MM.1S (cell line): ENCODE measurements around the gene OTUD4.

Experiments used
- DNase-seq: peaks from one replicate; pipeline ENCODE4 v3.0.0-alpha.2; 2015
- H2AFZ ChIP-seq: fragments of 300-600 bp; sonication (generic); 2 replicates; pipeline ENCODE4 v1.6.0; 2016; ENCODE audit warnings: antibody characterized with exemption, low read length
- H3F3A ChIP-seq: fragments of 300-600 bp; sonication (generic); 2 replicates; pipeline ENCODE4 v1.6.1; 2016; ENCODE audit warnings: mild to moderate bottlenecking, antibody characterized with exemption, low read length, moderate library complexity, mixed read lengths; ENCODE audit not compliant: insufficient read depth
- H3K27ac ChIP-seq: fragments of 300-600 bp; sonication (generic); 2 replicates; pipeline ENCODE4 v1.5.1; 2016; ENCODE audit warnings: mild to moderate bottlenecking, low read length
- H3K27me3 ChIP-seq: fragments of 300-600 bp; sonication (generic); replicated peaks from 2 replicates; pipeline ENCODE4 v1.6.0; 2016; ENCODE audit warnings: low read length; ENCODE audit not compliant: insufficient read depth
- H3K36me3 ChIP-seq: fragments of 300-600 bp; sonication (generic); replicated peaks from 2 replicates; pipeline ENCODE4 v1.6.1; 2016; ENCODE audit warnings: mild to moderate bottlenecking, low read length, mixed read lengths; ENCODE audit not compliant: insufficient read depth
- H3K4me1 ChIP-seq: fragments of 300-600 bp; sonication (generic); 2 replicates; pipeline ENCODE4 v1.6.1; 2016; ENCODE audit warnings: low read length, mixed read lengths
- H3K4me2 ChIP-seq: fragments of 300-600 bp; sonication (generic); 2 replicates; pipeline ENCODE4 v1.6.0; 2016; ENCODE audit warnings: low read depth, low read length
- H3K4me3 ChIP-seq: fragments of 300-600 bp; sonication (generic); 2 replicates; pipeline ENCODE4 v1.5.1; 2016; ENCODE audit warnings: low read length, mixed read lengths
- H3K79me2 ChIP-seq: fragments of 300-600 bp; sonication (generic); 2 replicates; pipeline ENCODE4 v1.6.1; 2016; ENCODE audit warnings: mixed run types, low read length, mixed read lengths
- H3K9ac ChIP-seq: fragments of 300-600 bp; sonication (generic); 2 replicates; pipeline ENCODE4 v1.6.1; 2016; ENCODE audit warnings: low read length, mixed read lengths
- H3K9me2 ChIP-seq: fragments of 300-600 bp; sonication (generic); replicated peaks from 2 replicates; pipeline ENCODE4 v1.6.1; 2016; ENCODE audit warnings: mild to moderate bottlenecking, low read length, mixed read lengths; ENCODE audit not compliant: insufficient read depth
- H3K9me3 ChIP-seq: fragments of 300-600 bp; sonication (generic); replicated peaks from 2 replicates; pipeline ENCODE4 v1.6.1; 2016; ENCODE audit warnings: mild to moderate bottlenecking, low read length, mixed read lengths; ENCODE audit not compliant: insufficient read depth
- H4K20me1 ChIP-seq: fragments of 300-600 bp; sonication (generic); 2 replicates; pipeline ENCODE4 v1.6.1; 2016; ENCODE audit warnings: mild to moderate bottlenecking, low read length, moderate library complexity, mixed read lengths; ENCODE audit not compliant: insufficient read depth
- CTCF ChIP-seq: fragments of 300-600 bp; sonication (generic); IDR thresholded peaks from 2 replicates; pipeline ENCODE4 v1.5.1; 2016; ENCODE audit warnings: antibody characterized with exemption, low read length, mixed read lengths
- EZH2 ChIP-seq: fragments of 300-600 bp; sonication (generic); optimal IDR thresholded peaks from 2 replicates; pipeline ENCODE3; 2017; ENCODE audit warnings: low read depth, mild to moderate bottlenecking, antibody characterized with exemption, low read length, mixed read lengths
- EZH2phosphoT487 ChIP-seq: fragments of 300-600 bp; sonication (generic); IDR thresholded peaks from 2 replicates; pipeline ENCODE4 v1.6.1; 2018; ENCODE audit warnings: antibody characterized with exemption, low read length

Gene OTUD4

DNA sequence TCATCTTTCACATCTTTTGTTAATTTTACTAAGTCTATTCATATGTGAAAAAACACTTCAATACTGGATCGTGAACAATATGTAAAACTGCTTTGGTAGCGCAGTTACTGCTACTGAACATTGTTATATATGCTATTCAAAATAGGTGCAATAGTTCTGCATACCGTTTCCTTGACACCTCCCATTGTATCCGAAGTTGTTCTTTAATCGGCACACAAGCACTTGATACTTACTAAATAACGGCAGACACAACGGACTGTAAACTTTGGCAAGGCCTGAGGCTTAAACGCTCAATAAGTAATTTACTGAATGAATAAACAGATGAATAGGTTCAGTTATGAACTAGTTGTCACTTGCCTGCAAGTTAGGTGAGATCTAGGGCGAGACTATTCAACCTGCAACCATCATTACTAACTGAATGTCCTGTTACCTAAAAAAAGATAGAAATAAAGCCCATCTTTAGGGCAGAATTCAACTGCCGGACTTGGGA lies 83.0 kb downstream of the OTUD4 start:
- Histone ChIP-seq H3K36me3 (peaks cover 10% of the 10 kb centered on the region; the same call in 1 of the 2 replicates), H3K27me3 (no peaks in the 10 kb centered on the region), H3K9ac (peak overlapping the region; percentile 85), H3K4me3 (peak overlapping the region; percentile 90), H3K4me2 (peak overlapping the region; percentile 90), H3F3A (peaks cover 8% of the 10 kb centered on the region), H3K4me1 (peaks cover 7% of the 10 kb centered on the region; the same call in 1 of the 2 replicates), H2AFZ (peak overlapping the region; percentile 87), H3K79me2 (peaks cover 95% of the 10 kb centered on the region), H3K9me3 (no peaks in the 10 kb centered on the region), H3K27ac (peak overlapping the region; percentile 86), H3K9me2 (no peaks in the 10 kb centered on the region), H4K20me1 (peaks cover 8% of the 10 kb centered on the region; the same call in 1 of the 2 replicates)
- TF ChIP-seq EZH2, result no peak
- no peak for TF ChIP-seq CTCF
- TF ChIP-seq EZH2phosphoT487, result no peak
- no peak for DNase-seq

- H4K20me1 ChIP-seq, result no peaks in the 10 kb centered on the region
- H3K27ac ChIP-seq, result no peak overlapping the region
- H3K4me2 ChIP-seq, result no peak overlapping the region
- peaks cover 83% of the 10 kb centered on the region for H3K79me2 ChIP-seq
- H2AFZ ChIP-seq, result no peak overlapping the region
- no peak for TF ChIP-seq CTCF
- no peaks in the 10 kb centered on the region for H3K9me2 ChIP-seq
- H3K36me3 ChIP-seq, result peaks cover 13% of the 10 kb centered on the region; the same call in 1 of the 2 replicates
- H3K9me3 ChIP-seq, result no peaks in the 10 kb centered on the region
- no peak overlapping the region for H3K4me3 ChIP-seq
- no peak for DNase-seq
- H3K4me1 ChIP-seq, result peaks cover 7% of the 10 kb centered on the region; the same call in 1 of the 2 replicates
- peaks cover 8% of the 10 kb centered on the region for H3F3A ChIP-seq
- no peaks in the 10 kb centered on the region for H3K27me3 ChIP-seq
- no peak overlapping the region for H3K9ac ChIP-seq
Measured at GRCh38 chr4:145093638-145094037, 86.8 kb downstream of the OTUD4 start.

DNA sequence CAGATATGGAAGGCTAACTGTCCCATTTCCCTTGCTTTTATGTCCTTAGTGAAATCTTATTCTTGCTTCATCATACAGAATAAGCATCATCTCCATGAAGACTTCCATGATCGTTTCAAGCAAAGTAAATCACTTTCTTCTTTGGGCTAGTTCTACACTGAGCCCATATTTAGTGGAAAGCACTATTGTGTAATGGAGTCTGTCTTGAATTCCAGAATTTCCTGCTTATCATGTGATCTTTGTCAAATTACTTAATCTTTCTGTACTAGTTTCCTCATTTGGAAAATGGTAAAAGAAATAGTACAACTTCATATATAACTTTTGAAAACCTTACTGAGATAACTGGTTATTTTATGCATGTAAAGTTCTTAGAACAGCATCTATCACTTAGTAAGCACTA lies 90.0 kb downstream of the OTUD4 start:
- Histone ChIP-seq H3K9me3 (no peaks in the 10 kb centered on the region), H3K36me3 (peaks cover 13% of the 10 kb centered on the region; the same call in 1 of the 2 replicates), H3K27ac (no peak overlapping the region), H3K4me1 (no peaks in the 10 kb centered on the region), H4K20me1 (no peaks in the 10 kb centered on the region), H3K27me3 (no peaks in the 10 kb centered on the region), H2AFZ (no peak overlapping the region), H3K79me2 (peaks cover 76% of the 10 kb centered on the region), H3K4me3 (no peak overlapping the region), H3K4me2 (no peak overlapping the region), H3F3A (no peaks in the 10 kb centered on the region), H3K9me2 (no peaks in the 10 kb centered on the region), H3K9ac (no peak overlapping the region)
- TF ChIP-seq EZH2, result no peak
- TF ChIP-seq CTCF, result no peak
- TF ChIP-seq EZH2phosphoT487, result no peak
- DNase-seq, result no peak
